K562 (cell line): Measurements from ENCODE around the gene CENPE. TPM values are rescaled to one million over a fixed set of nuclear protein-coding genes. Genes with fewer than 3 reads are reported as not detected.

Source experiments
- ATAC-seq: fragments of 200-7000 bp; cut with Tn5 transposase; 3 replicates; pipeline ENCODE4 v1.9.1; 2020; ENCODE audit warnings: moderate library complexity
- BruUV-seq: library from RNA; stranded (reverse); fragments of 400-500 nt; replicated peaks from 2 replicates; lab custom pipeline; 2021; lab: Mats Ljungman, UMichigan
- CTCF ChIA-PET: fragments of 300-600 bp; formaldehyde crosslinking; extraction: SDS; loops from one replicate; lab custom pipeline; 2021; ENCODE audit warnings: low intra/inter-chr PET ratio; lab: Yijun Ruan, JAX
- POLR2A ChIA-PET: fragments of 300-600, 350-650 bp; sonication (Branson Sonifier 250); formaldehyde crosslinking; extraction: SDS; loops from one replicate; lab custom pipeline; 2021; ENCODE audit warnings: antibody characterized with exemption, inconsistent platforms; lab: Yijun Ruan, JAX
- DNase-seq, 4 experiments: peaks; one replicate each; pipeline versions ENCODE4 v3.0.0 to v3.0.0-alpha.2; 2011 to 2018; ENCODE audit warnings: low spot score in 3 of 4, mixed read lengths in 3 of 4; ENCODE audit errors: extremely low read depth in 1 of 4
- FAIRE-seq: peaks from 2 replicates; lab custom pipeline; 2011; peaks lifted over from hg19 to GRCh38; lab: Jason Lieb, UNC
- H2AFZ ChIP-seq: 2 replicates; pipeline ENCODE4 v1.6.0; 2011; ENCODE audit warnings: low read depth, low read length, control low read depth, inconsistent platforms
- H3K27ac ChIP-seq: fragments of 200-600 bp; 3 replicates; pipeline ENCODE4 v1.8.0; 2011; ENCODE audit warnings: low read depth, mild to moderate bottlenecking, control low read depth, inconsistent platforms, low read length, moderate library complexity, mixed read lengths; ENCODE audit errors: extremely low read depth
- H3K27me3 ChIP-seq, 2 experiments: fragments of 300-600 bp in 1 of 2; 2 replicates in 1 of 2; 3 replicates in 1 of 2; pipeline versions ENCODE4 v1.6.0 to v1.8.0; 2011; ENCODE audit warnings: inconsistent platforms in 2 of 2, low read length in 2 of 2, mild to moderate bottlenecking in 1 of 2, mixed read lengths in 1 of 2, moderate library complexity in 1 of 2; ENCODE audit not compliant: control insufficient read depth in 2 of 2, insufficient read depth in 2 of 2
- H3K36me3 ChIP-seq: fragments of 300-600 bp; 3 replicates; pipeline ENCODE4 v1.8.0; 2011; ENCODE audit warnings: mild to moderate bottlenecking, low read length, inconsistent platforms; ENCODE audit not compliant: control insufficient read depth, insufficient read depth
- H3K4me1 ChIP-seq, 2 experiments: fragments of 200-600 bp in 1 of 2; replicated peaks in 1 of 2; 2 replicates in 1 of 2; 3 replicates in 1 of 2; pipeline versions ENCODE4 v1.5.1 to v1.8.0; 2011; ENCODE audit warnings: inconsistent platforms in 2 of 2, low read length in 2 of 2, mild to moderate bottlenecking in 1 of 2, mixed read lengths in 1 of 2, moderate library complexity in 1 of 2; ENCODE audit not compliant: control insufficient read depth in 2 of 2, insufficient read depth in 2 of 2
- H3K4me2 ChIP-seq: 2 replicates; pipeline ENCODE4 v1.6.1; 2011; ENCODE audit warnings: low read length, control low read depth, inconsistent platforms, mixed read lengths; ENCODE audit not compliant: insufficient read depth
- H3K4me3 ChIP-seq: fragments of 200-600 bp; sonication (generic), shearing (Covaris generic); 2 replicates; pipeline ENCODE4 v1.5.1; 2016; ENCODE audit warnings: control low read depth, inconsistent platforms
- H3K79me2 ChIP-seq: fragments of 200-600 bp; 3 replicates; pipeline ENCODE4 v1.8.0; 2011; ENCODE audit warnings: low read length, inconsistent platforms; ENCODE audit not compliant: control insufficient read depth, insufficient read depth
- H3K9ac ChIP-seq, 2 experiments: 2 replicates each; pipeline versions ENCODE4 v1.6.0 to v1.6.1; 2011; ENCODE audit warnings: low read depth in 2 of 2, low read length in 2 of 2, control low read depth in 1 of 2, inconsistent platforms in 1 of 2, mild to moderate bottlenecking in 1 of 2, mixed read lengths in 1 of 2; ENCODE audit not compliant: insufficient read depth in 1 of 2
- H3K9me1 ChIP-seq: one replicate; pipeline ENCODE4 v1.6.0; 2011; ENCODE audit warnings: inconsistent platforms, mild to moderate bottlenecking, low read length, moderate library complexity; ENCODE audit not compliant: control insufficient read depth, insufficient read depth
- H3K9me3 ChIP-seq: replicated peaks from 2 replicates; pipeline ENCODE4 v1.5.1; 2011; ENCODE audit warnings: low read depth, low read length, inconsistent platforms; ENCODE audit not compliant: control insufficient read depth, insufficient read depth
- H4K20me1 ChIP-seq: replicated peaks from 2 replicates; pipeline ENCODE4 v1.6.1; 2011; ENCODE audit warnings: low read length, inconsistent platforms, mixed read lengths; ENCODE audit not compliant: control insufficient read depth, insufficient read depth
- CC2D1A ChIP-seq: fragments of 450-650 bp; IDR thresholded peaks from 2 replicates; pipeline ENCODE4 v1.6.1; 2017; ENCODE audit warnings: mild to moderate bottlenecking
- E2F6 ChIP-seq, 2 experiments: IDR thresholded peaks; 2 replicates each; pipeline ENCODE4 v1.6.1; 2011; ENCODE audit warnings: borderline replicate concordance in 1 of 2, control low read depth in 1 of 2, low read depth in 1 of 2, low read length in 1 of 2, mild to moderate bottlenecking in 1 of 2, mixed read lengths in 1 of 2, moderate library complexity in 1 of 2; ENCODE audit not compliant: insufficient read depth in 1 of 2, insufficient read length in 1 of 2, poor library complexity in 1 of 2, severe bottlenecking in 1 of 2; ENCODE audit errors: extremely low read depth in 1 of 2
- RFX1 ChIP-seq: fragments of 450-650 bp; IDR thresholded peaks from 2 replicates; pipeline ENCODE4 v1.6.1; 2016; ENCODE audit warnings: mild to moderate bottlenecking, moderate library complexity
- U2AF1 ChIP-seq: fragments of 200-400 bp; formaldehyde crosslinking; optimal IDR thresholded peaks from 2 replicates; pipeline ENCODE3; 2017; ENCODE audit warnings: mild to moderate bottlenecking, low read depth, low read length, moderate library complexity
- ZNF79 ChIP-seq: fragments of 250-450 bp; sonication (Bioruptor Pico); IDR thresholded peaks from 2 replicates; pipeline ENCODE4 v1.4.0; 2020; ENCODE audit warnings: low read depth, mild to moderate bottlenecking, moderate library complexity
- WGBS: fragments of 100-300 bp; shearing (Covaris generic); methylation state at CpG from one replicate; pipeline ENCODE4 v1.1.6; 2016; ENCODE audit warnings: low coverage, mixed read lengths; ENCODE audit not compliant: insufficient coverage; ENCODE audit errors: missing lambda C conversion rate; 5-methylcytosine and 5-hydroxymethylcytosine counted together
- in situ Hi-C: fragments of 300-500 bp; cut with MboI; formaldehyde crosslinking; loops from 4 replicates; pipeline ENCODE4 v1.15.0; 2018; ENCODE audit warnings: inconsistent platforms, mixed read lengths
- intact Hi-C: fragments of 100-400 bp; cut with micrococcal nuclease; formaldehyde crosslinking; loops from 2 replicates; pipeline ENCODE4 v1.14.2; 2022
- polyA plus RNA-seq, 8 experiments: library from polyadenylated mRNA; depleted of rRNA in 4 of 8; stranded (reverse) in 5 of 8; unstranded in 3 of 8; fragments of >200 nt; fragmentation: Nextera tagmentation in 2 of 8; fragmentation: Illumina TruSeq in 1 of 8; extraction: Ambion mirVana in 2 of 8; extraction: Trizol in 1 of 8; gene quantifications; 2 replicates each; pipeline versions ENCODE4 v1.2.1 to v1.2.3, GENCODE V29; 2011 to 2014; ENCODE audit warnings: inconsistent platforms in 1 of 8, missing spikeins in 1 of 8
- total RNA-seq, 7 experiments: library from RNA; depleted of rRNA in 6 of 7; stranded (reverse); fragments of >200 nt in 6 of 7; fragmentation: Illumina TruSeq in 2 of 7; extraction: Trizol in 2 of 7; gene quantifications; 2 replicates each; pipeline versions ENCODE4 v1.2.1 to v1.2.3, GENCODE V29; 2011 to 2021; ENCODE audit warnings: low replicate concordance in 1 of 7
- TF ChIP-seq, protein P1 (sequence below): IDR thresholded peaks from 3 replicates; pipeline ENCODE4 v1.6.1; 2011; ENCODE audit warnings: borderline replicate concordance, mild to moderate bottlenecking, moderate library complexity; ENCODE audit not compliant: insufficient read length; ENCODE audit errors: extremely low read depth
- TF ChIP-seq, protein P2 (sequence below): fragments of 450-650 bp; IDR thresholded peaks from 2 replicates; pipeline ENCODE4 v1.7.0; 2016; ENCODE audit warnings: borderline replicate concordance

CENPE gene
- total and polyA plus RNA-seq, 9 of the 15 experiments (the other 6 are each of a cell fraction or from before 2014, with no cell fraction given) = 9.9 to 53.2 (median 27.4) TPM

- no TSS peak for BruUV-seq
Measured at GRCh38 chr4:103098756-103099440, 99.2 kb downstream of the CENPE start.

More at GRCh38 chr4:103098756-103099440, 99.2 kb downstream of the CENPE start:
- peak overlapping the region; percentile 27 for H3K4me3 ChIP-seq
- in situ Hi-C loops = no loop called here
- no peaks in the 10 kb centered on the region for H3K9me3 ChIP-seq
- no peak for DNase-seq
- H3K9ac ChIP-seq = peak overlapping the region in 1 of 2 experiments; percentile 35; a peak in 1 of 4 replicates
- H2AFZ ChIP-seq = peak overlapping the region; percentile 86
- H3K79me2 ChIP-seq = no peaks in the 10 kb centered on the region
- ChIA-PET POLR2A (interaction anchor here (0.6 to 1.4 kb wide), 3 partner anchors 9 to 1571 kb away, joined by 3 to 4 read pairs (median 4); no protein-coding TSS in a partner anchor), CTCF (interaction anchor here (1.3 to 1.8 kb wide), 2 partner anchors 478 to 668 kb away, joined by 8 to 11 read pairs; no protein-coding TSS in a partner anchor)
- no peaks in the 10 kb centered on the region for H3K9me1 ChIP-seq
- no peak for TF ChIP-seq CC2D1A
- no peak for TF ChIP-seq RFX1
- TF ChIP-seq, protein P1, sequence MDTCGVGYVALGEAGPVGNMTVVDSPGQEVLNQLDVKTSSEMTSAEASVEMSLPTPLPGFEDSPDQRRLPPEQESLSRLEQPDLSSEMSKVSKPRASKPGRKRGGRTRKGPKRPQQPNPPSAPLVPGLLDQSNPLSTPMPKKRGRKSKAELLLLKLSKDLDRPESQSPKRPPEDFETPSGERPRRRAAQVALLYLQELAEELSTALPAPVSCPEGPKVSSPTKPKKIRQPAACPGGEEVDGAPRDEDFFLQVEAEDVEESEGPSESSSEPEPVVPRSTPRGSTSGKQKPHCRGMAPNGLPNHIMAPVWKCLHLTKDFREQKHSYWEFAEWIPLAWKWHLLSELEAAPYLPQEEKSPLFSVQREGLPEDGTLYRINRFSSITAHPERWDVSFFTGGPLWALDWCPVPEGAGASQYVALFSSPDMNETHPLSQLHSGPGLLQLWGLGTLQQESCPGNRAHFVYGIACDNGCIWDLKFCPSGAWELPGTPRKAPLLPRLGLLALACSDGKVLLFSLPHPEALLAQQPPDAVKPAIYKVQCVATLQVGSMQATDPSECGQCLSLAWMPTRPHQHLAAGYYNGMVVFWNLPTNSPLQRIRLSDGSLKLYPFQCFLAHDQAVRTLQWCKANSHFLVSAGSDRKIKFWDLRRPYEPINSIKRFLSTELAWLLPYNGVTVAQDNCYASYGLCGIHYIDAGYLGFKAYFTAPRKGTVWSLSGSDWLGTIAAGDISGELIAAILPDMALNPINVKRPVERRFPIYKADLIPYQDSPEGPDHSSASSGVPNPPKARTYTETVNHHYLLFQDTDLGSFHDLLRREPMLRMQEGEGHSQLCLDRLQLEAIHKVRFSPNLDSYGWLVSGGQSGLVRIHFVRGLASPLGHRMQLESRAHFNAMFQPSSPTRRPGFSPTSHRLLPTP = no peak
- TF ChIP-seq, protein P2, sequence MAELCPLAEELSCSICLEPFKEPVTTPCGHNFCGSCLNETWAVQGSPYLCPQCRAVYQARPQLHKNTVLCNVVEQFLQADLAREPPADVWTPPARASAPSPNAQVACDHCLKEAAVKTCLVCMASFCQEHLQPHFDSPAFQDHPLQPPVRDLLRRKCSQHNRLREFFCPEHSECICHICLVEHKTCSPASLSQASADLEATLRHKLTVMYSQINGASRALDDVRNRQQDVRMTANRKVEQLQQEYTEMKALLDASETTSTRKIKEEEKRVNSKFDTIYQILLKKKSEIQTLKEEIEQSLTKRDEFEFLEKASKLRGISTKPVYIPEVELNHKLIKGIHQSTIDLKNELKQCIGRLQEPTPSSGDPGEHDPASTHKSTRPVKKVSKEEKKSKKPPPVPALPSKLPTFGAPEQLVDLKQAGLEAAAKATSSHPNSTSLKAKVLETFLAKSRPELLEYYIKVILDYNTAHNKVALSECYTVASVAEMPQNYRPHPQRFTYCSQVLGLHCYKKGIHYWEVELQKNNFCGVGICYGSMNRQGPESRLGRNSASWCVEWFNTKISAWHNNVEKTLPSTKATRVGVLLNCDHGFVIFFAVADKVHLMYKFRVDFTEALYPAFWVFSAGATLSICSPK = no peak
- no peak for TF ChIP-seq U2AF1
- TF ChIP-seq ZNF79 (CRISPR knock-in tag) = no peak
- TF ChIP-seq E2F6 (IDR thresholded peaks at IDR 0.05; ENCODE audit: borderline replicate concordance in 1 of 2, extremely low read depth in 1 of 2, insufficient read depth in 1 of 2, insufficient read length in 1 of 2, low read depth in 1 of 2, low read length in 1 of 2, poor library complexity in 1 of 2, severe bottlenecking in 1 of 2) = no peak
- no peak overlapping the region for H3K27ac ChIP-seq
- no peak for FAIRE-seq
- no peaks in the 10 kb centered on the region for H3K4me1 ChIP-seq
- peak overlapping the region; percentile 40 for H3K4me2 ChIP-seq
- no peaks in the 10 kb centered on the region for H4K20me1 ChIP-seq
- no peak for ATAC-seq
- no peaks in the 10 kb centered on the region for H3K27me3 ChIP-seq
- H3K36me3 ChIP-seq = no peaks in the 10 kb centered on the region
- intact Hi-C loops = loop anchor here (2.0 to 10.0 kb wide), 4 partner anchors 272 to 844 kb away; partner anchors contain the start of gene UBE2D3
- 23% methylated on average over 4 of the region's 4 CpGs for WGBS
